GM23338 (cell line): ENCODE data around the gene KCTD10. TPM values are rescaled to one million over a fixed set of nuclear protein-coding genes. Genes with fewer than 3 reads are reported as not detected.

Source experiments
- ATAC-seq: fragments of 200-7000 bp; cut with Tn5 transposase; 3 replicates; pipeline ENCODE4 v1.9.1; 2020
- DNase-seq: peaks from one replicate; pipeline ENCODE4 v3.0.0-alpha.2; 2015; ENCODE audit warnings: low spot score
- H2AFZ ChIP-seq: fragments of 200-600 bp; sonication (generic); 2 replicates; pipeline ENCODE4 v1.8.0; 2016; ENCODE audit warnings: antibody characterized with exemption, mild to moderate bottlenecking, moderate library complexity
- H3F3A ChIP-seq: fragments of 200-600 bp; sonication (generic); replicated peaks from 2 replicates; pipeline ENCODE4 v1.8.0; 2017; ENCODE audit warnings: antibody characterized with exemption, mixed run types, low read depth
- H3K27ac ChIP-seq: fragments of 200-600 bp; sonication (generic); 2 replicates; pipeline ENCODE4 v1.6.1; 2016; ENCODE audit warnings: low read depth
- H3K27me3 ChIP-seq: fragments of 200-600 bp; sonication (generic); 2 replicates; pipeline ENCODE4 v1.8.0; 2016; ENCODE audit warnings: mild to moderate bottlenecking, mixed run types, moderate library complexity; ENCODE audit not compliant: insufficient read depth
- H3K36me3 ChIP-seq: fragments of 200-600 bp; sonication (generic); 2 replicates; pipeline ENCODE4 v1.8.0; 2016; ENCODE audit warnings: mild to moderate bottlenecking; ENCODE audit not compliant: insufficient read depth
- H3K4me1 ChIP-seq: fragments of 200-600 bp; sonication (generic); 2 replicates; pipeline ENCODE4 v1.8.0; 2016; ENCODE audit warnings: mild to moderate bottlenecking, moderate library complexity; ENCODE audit not compliant: insufficient read depth
- H3K4me2 ChIP-seq: fragments of 200-600 bp; sonication (generic); 2 replicates; pipeline ENCODE4 v1.7.1; 2017; ENCODE audit warnings: mixed run types
- H3K4me3 ChIP-seq: fragments of 200-600 bp; sonication (generic); 2 replicates; pipeline ENCODE4 v1.6.1; 2016; ENCODE audit warnings: mixed run types
- H3K79me2 ChIP-seq: fragments of 200-600 bp; sonication (generic); replicated peaks from 2 replicates; pipeline ENCODE4 v1.8.0; 2017; ENCODE audit warnings: mild to moderate bottlenecking; ENCODE audit not compliant: insufficient read depth
- H3K9me2 ChIP-seq: fragments of 200-600 bp; sonication (generic); 2 replicates; pipeline ENCODE4 v1.8.0; 2017; ENCODE audit not compliant: insufficient read depth
- H4K20me1 ChIP-seq: fragments of 200-600 bp; sonication (generic); replicated peaks from 2 replicates; pipeline ENCODE4 v1.8.0; 2017; ENCODE audit warnings: mild to moderate bottlenecking; ENCODE audit not compliant: insufficient read depth
- H3K27ac Mint-ChIP-seq: 2 replicates; pipeline ENCODE4 v1.8.0; 2020; ENCODE audit warnings: inconsistent platforms, mild to moderate bottlenecking, moderate library complexity, mixed read lengths
- H3K27me3 Mint-ChIP-seq: 3 replicates; pipeline ENCODE4 v1.8.0; 2022; ENCODE audit warnings: low read depth, mild to moderate bottlenecking, moderate library complexity, mixed read lengths, inconsistent platforms; ENCODE audit not compliant: insufficient read depth, poor library complexity
- H3K36me3 Mint-ChIP-seq: 3 replicates; pipeline ENCODE4 v1.8.0; 2021; ENCODE audit warnings: low read depth, mild to moderate bottlenecking, inconsistent platforms, moderate library complexity, mixed read lengths
- H3K4me1 Mint-ChIP-seq: 3 replicates; pipeline ENCODE4 v1.8.0; 2020; ENCODE audit warnings: mild to moderate bottlenecking, inconsistent platforms, mixed read lengths
- H3K4me3 Mint-ChIP-seq: 3 replicates; pipeline ENCODE4 v1.8.0; 2021; ENCODE audit warnings: moderate library complexity, mild to moderate bottlenecking, inconsistent platforms, mixed read lengths
- H3K9me3 Mint-ChIP-seq: 3 replicates; pipeline ENCODE4 v1.8.0; 2020; ENCODE audit warnings: moderate library complexity, mild to moderate bottlenecking, inconsistent platforms, mixed read lengths
- CREB1 ChIP-seq: fragments of 250-450 bp; sonication (Bioruptor Pico); IDR thresholded peaks from 2 replicates; pipeline ENCODE4 v1.5.0; 2020; ENCODE audit warnings: low read depth, mild to moderate bottlenecking, moderate library complexity
- CTCF ChIP-seq, 2 experiments: fragments of 200-600 bp in 1 of 2; sonication (generic) in 1 of 2; conservative IDR thresholded peaks; 2 replicates each; pipeline versions ENCODE4 v1.5.1 to v1.6.1; 2016 to 2017; ENCODE audit warnings: antibody characterized with exemption in 2 of 2, low read depth in 2 of 2, mild to moderate bottlenecking in 2 of 2, moderate library complexity in 1 of 2
- ETS1 ChIP-seq: IDR thresholded peaks from 2 replicates; pipeline ENCODE4 v1.6.1; 2016; ENCODE audit warnings: antibody characterized with exemption
- EZH2 ChIP-seq: fragments of 200-600 bp; sonication (generic); IDR thresholded peaks from one replicate; pipeline ENCODE4 v1.8.0; 2017; ENCODE audit warnings: antibody characterized with exemption, mild to moderate bottlenecking, low read depth; ENCODE audit not compliant: unreplicated experiment
- JUNB ChIP-seq: IDR thresholded peaks from one replicate; pipeline ENCODE4 v1.6.1; 2016; ENCODE audit warnings: antibody characterized with exemption; ENCODE audit not compliant: unreplicated experiment
- NANOG ChIP-seq: IDR thresholded peaks from 2 replicates; pipeline ENCODE4 v1.6.1; 2016; ENCODE audit warnings: antibody characterized with exemption, borderline replicate concordance
- POLR2AphosphoS5 ChIP-seq: IDR thresholded peaks from 2 replicates; pipeline ENCODE4 v1.6.1; 2016; ENCODE audit warnings: antibody characterized with exemption, low read depth
- STAT1 ChIP-seq: IDR thresholded peaks from one replicate; pipeline ENCODE4 v1.6.1; 2016; ENCODE audit warnings: antibody characterized with exemption; ENCODE audit not compliant: unreplicated experiment
- ZNF114 ChIP-seq: fragments of 250-450 bp; sonication (Bioruptor Pico); IDR thresholded peaks from 2 replicates; pipeline ENCODE4 v1.5.0; 2020; ENCODE audit warnings: mild to moderate bottlenecking, moderate library complexity
- ZNF331 ChIP-seq: fragments of 250-450 bp; sonication (Bioruptor Pico); IDR thresholded peaks from 2 replicates; pipeline ENCODE4 v1.5.0; 2020; ENCODE audit warnings: low read depth, mild to moderate bottlenecking, moderate library complexity
- polyA plus RNA-seq: library from polyadenylated mRNA; unstranded; fragments of >200 nt; fragmentation: Nextera tagmentation; extraction: Ambion mirVana; gene quantifications from 2 replicates; pipeline ENCODE4 v1.2.1, GENCODE V29; 2016
- total RNA-seq: library from RNA; depleted of rRNA; stranded (reverse); fragments of >200 nt; shearing (Covaris generic); gene quantifications from 2 replicates; pipeline ENCODE4 v1.2.3, GENCODE V29; 2014
- TF ChIP-seq, protein P1 (sequence below): IDR thresholded peaks from one replicate; pipeline ENCODE4 v1.6.1; 2018; ENCODE audit warnings: antibody characterized with exemption; ENCODE audit not compliant: unreplicated experiment

The KCTD10 gene
- total and polyA plus RNA-seq, 2 experiments from 2014 or later = 15.8 to 45.2 TPM

DNA sequence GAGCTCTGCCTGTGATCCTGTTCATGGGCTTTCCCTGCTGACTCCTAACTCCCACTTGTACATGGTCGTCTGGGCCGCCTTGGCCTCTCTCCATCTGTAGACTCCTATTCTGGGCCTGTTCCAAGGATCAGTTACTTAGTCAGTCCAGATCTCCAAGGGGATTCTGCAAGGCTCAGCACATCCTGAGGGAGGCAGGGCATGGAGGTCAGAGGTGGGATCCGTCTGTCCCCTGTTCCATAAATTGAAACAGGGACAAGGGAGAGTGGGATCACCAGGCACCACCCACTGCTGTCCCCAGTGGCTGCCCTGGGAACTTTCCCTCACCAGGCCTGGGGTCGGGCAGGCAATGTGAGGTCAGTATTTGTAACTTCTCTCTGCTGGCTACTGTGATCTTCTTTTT, 43.5 kb downstream of the KCTD10 start:
- H3K27ac Mint-ChIP-seq = no peak overlapping the region
- DNase-seq (peak; percentile 58), ATAC-seq (peak; percentile 87)
- Histone ChIP-seq H2AFZ (no peak overlapping the region), H3F3A (peaks cover 4% of the 10 kb centered on the region; the same call in 1 of the 2 replicates), H3K4me1 (peaks cover 28% of the 10 kb centered on the region), H3K27ac (no peak overlapping the region), H3K36me3 (no peaks in the 10 kb centered on the region), H3K9me2 (no peaks in the 10 kb centered on the region), H3K79me2 (no peaks in the 10 kb centered on the region), H3K27me3 (no peaks in the 10 kb centered on the region), H3K4me3 (no peak overlapping the region), H4K20me1 (no peaks in the 10 kb centered on the region; the same call in 1 of the 2 replicates), H3K4me2 (no peak overlapping the region)
- H3K27me3 Mint-ChIP-seq = peaks cover 6% of the 10 kb centered on the region
- H3K4me3 Mint-ChIP-seq = no peak overlapping the region; the same call in 2 of the 3 replicates
- TF ChIP-seq STAT1 (no peak), POLR2AphosphoS5 (no peak), CTCF (conservative IDR thresholded peaks at IDR 0.05; ENCODE audit: low read depth in 2 of 2) (peak; percentile 50 to 51), EZH2 (no peak)
- TF ChIP-seq, protein P1, sequence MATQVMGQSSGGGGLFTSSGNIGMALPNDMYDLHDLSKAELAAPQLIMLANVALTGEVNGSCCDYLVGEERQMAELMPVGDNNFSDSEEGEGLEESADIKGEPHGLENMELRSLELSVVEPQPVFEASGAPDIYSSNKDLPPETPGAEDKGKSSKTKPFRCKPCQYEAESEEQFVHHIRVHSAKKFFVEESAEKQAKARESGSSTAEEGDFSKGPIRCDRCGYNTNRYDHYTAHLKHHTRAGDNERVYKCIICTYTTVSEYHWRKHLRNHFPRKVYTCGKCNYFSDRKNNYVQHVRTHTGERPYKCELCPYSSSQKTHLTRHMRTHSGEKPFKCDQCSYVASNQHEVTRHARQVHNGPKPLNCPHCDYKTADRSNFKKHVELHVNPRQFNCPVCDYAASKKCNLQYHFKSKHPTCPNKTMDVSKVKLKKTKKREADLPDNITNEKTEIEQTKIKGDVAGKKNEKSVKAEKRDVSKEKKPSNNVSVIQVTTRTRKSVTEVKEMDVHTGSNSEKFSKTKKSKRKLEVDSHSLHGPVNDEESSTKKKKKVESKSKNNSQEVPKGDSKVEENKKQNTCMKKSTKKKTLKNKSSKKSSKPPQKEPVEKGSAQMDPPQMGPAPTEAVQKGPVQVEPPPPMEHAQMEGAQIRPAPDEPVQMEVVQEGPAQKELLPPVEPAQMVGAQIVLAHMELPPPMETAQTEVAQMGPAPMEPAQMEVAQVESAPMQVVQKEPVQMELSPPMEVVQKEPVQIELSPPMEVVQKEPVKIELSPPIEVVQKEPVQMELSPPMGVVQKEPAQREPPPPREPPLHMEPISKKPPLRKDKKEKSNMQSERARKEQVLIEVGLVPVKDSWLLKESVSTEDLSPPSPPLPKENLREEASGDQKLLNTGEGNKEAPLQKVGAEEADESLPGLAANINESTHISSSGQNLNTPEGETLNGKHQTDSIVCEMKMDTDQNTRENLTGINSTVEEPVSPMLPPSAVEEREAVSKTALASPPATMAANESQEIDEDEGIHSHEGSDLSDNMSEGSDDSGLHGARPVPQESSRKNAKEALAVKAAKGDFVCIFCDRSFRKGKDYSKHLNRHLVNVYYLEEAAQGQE = no peak
- H3K36me3 Mint-ChIP-seq = no peaks in the 10 kb centered on the region
- H3K9me3 Mint-ChIP-seq = peaks cover 7% of the 10 kb centered on the region; the same call in 2 of the 3 replicates
- H3K4me1 Mint-ChIP-seq = peaks cover 45% of the 10 kb centered on the region

- peaks cover 6% of the 10 kb centered on the region for H3K27me3 Mint-ChIP-seq
- no peaks in the 10 kb centered on the region for H3K36me3 Mint-ChIP-seq
- DNase-seq (peak; percentile 92), ATAC-seq (peak; percentile 79)
- Histone ChIP-seq H3K9me2 (no peaks in the 10 kb centered on the region), H3K27ac (no peak overlapping the region), H3K36me3 (no peaks in the 10 kb centered on the region), H3K79me2 (no peaks in the 10 kb centered on the region), H3K27me3 (no peaks in the 10 kb centered on the region), H4K20me1 (no peaks in the 10 kb centered on the region; the same call in 1 of the 2 replicates), H3F3A (peaks cover 4% of the 10 kb centered on the region; the same call in 1 of the 2 replicates), H3K4me3 (no peak overlapping the region), H3K4me1 (peaks cover 28% of the 10 kb centered on the region), H3K4me2 (no peak overlapping the region), H2AFZ (peak overlapping the region; percentile 2; the same call in 1 of the 2 replicates)
- H3K4me3 Mint-ChIP-seq = no peak overlapping the region
- peaks cover 45% of the 10 kb centered on the region for H3K4me1 Mint-ChIP-seq
- H3K9me3 Mint-ChIP-seq = peaks cover 7% of the 10 kb centered on the region; the same call in 2 of the 3 replicates
- no peak overlapping the region for H3K27ac Mint-ChIP-seq
- TF ChIP-seq EZH2 (no peak), JUNB (no peak), ETS1 (no peak), POLR2AphosphoS5 (no peak), CTCF (conservative IDR thresholded peaks at IDR 0.05; ENCODE audit: low read depth in 2 of 2) (peak; percentile 84 to 90), ZNF331 (CRISPR knock-in tag) (no peak), CREB1 (CRISPR knock-in tag) (no peak), NANOG (no peak), ZNF114 (CRISPR knock-in tag) (no peak)
- TF ChIP-seq, protein P1 = no peak
Measured at GRCh38 chr12:109432842-109433304, 44.2 kb downstream of the KCTD10 start.
